22Rv1 (cell line): ENCODE measurements around the gene GSTCD.

Experiments
- ZFX ChIP-seq: fragments of 450-650 bp; IDR thresholded peaks from 2 replicates; pipeline ENCODE4 v1.6.1; 2017; ENCODE audit warnings: antibody characterized with exemption, borderline replicate concordance
- TF ChIP-seq, protein P1 (sequence below): fragments of 450-650 bp; IDR thresholded peaks from 2 replicates; pipeline ENCODE4 v1.5.1; 2017; ENCODE audit warnings: mild to moderate bottlenecking

DNA sequence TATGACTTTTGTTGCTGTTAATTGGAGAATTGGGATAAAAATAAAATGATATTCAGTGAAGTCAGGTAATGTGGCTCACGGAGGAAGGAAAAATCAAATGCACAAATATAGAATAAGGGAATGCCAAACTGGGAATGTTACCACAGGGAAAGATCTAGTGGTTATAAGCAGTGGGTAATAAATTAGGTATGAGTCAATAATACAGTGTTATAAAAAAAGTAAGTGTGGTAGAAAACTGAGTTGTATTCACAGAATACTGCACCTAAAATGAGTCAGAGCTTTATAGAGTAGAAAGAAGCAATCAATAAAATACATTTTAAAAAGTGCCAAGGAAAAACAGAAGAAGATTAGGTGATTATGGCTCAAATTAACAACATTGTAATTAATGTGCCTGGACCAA is 34.6 kb upstream of the GSTCD start:
- TF ChIP-seq, protein P1, sequence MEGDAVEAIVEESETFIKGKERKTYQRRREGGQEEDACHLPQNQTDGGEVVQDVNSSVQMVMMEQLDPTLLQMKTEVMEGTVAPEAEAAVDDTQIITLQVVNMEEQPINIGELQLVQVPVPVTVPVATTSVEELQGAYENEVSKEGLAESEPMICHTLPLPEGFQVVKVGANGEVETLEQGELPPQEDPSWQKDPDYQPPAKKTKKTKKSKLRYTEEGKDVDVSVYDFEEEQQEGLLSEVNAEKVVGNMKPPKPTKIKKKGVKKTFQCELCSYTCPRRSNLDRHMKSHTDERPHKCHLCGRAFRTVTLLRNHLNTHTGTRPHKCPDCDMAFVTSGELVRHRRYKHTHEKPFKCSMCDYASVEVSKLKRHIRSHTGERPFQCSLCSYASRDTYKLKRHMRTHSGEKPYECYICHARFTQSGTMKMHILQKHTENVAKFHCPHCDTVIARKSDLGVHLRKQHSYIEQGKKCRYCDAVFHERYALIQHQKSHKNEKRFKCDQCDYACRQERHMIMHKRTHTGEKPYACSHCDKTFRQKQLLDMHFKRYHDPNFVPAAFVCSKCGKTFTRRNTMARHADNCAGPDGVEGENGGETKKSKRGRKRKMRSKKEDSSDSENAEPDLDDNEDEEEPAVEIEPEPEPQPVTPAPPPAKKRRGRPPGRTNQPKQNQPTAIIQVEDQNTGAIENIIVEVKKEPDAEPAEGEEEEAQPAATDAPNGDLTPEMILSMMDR: no peak
- no peak for TF ChIP-seq ZFX
